Esophagus squamous epithelium (tissue), 5 donors: ENCODE measurements around the gene MAP2K5. TPM values are rescaled to one million over a fixed set of nuclear protein-coding genes. Genes with fewer than 3 reads are reported as not detected.

Source experiments
- DNase-seq: peaks from one replicate; lab custom pipeline; 2025; lab: John Stamatoyannopoulos, UW
- H3K27ac ChIP-seq, 4 donors: fragments of 200-600 bp; sonication (generic); one replicate each; pipeline ENCODE4 v1.5.1; 2016 to 2019; ENCODE audit warnings: mild to moderate bottlenecking in 1 of 4
- H3K27me3 ChIP-seq, 4 donors: fragments of 200-600 bp; sonication (generic); 1 replicate in 3 of 4; 2 replicates in 1 of 4; pipeline versions ENCODE4 v1.5.1 to v1.6.0; 2017 to 2021; ENCODE audit warnings: antibody characterized with exemption in 1 of 4
- H3K36me3 ChIP-seq, 3 donors: fragments of 200-600 bp; sonication (generic); one replicate each; pipeline ENCODE4 v1.5.1; 2016 to 2019
- H3K4me1 ChIP-seq, 3 donors: fragments of 200-600 bp; sonication (generic); one replicate each; pipeline ENCODE4 v1.5.1; 2017 to 2019
- H3K4me3 ChIP-seq, 4 donors: fragments of 200-600 bp; sonication (generic); 1 replicate in 3 of 4; 2 replicates in 1 of 4; pipeline ENCODE4 v1.5.1; 2016 to 2019; ENCODE audit warnings: mild to moderate bottlenecking in 2 of 4, moderate library complexity in 1 of 4
- H3K9me3 ChIP-seq, 3 donors: fragments of 200-600 bp; sonication (generic); one replicate each; pipeline ENCODE4 v1.5.1; 2016 to 2019
- CTCF ChIP-seq, 6 experiments: fragments of 450-650 bp in 4 of 6; fragments of 200-600 bp in 2 of 6; sonication (generic) in 2 of 6; IDR thresholded peaks; one replicate each; pipeline ENCODE4 v1.5.1; 2016 to 2019; ENCODE audit warnings: antibody characterized with exemption in 6 of 6, mild to moderate bottlenecking in 4 of 6, moderate library complexity in 4 of 6
- POLR2A ChIP-seq, 4 donors: fragments of 450-650 bp; IDR thresholded peaks; one replicate each; pipeline ENCODE4 v1.6.1; 2017; ENCODE audit warnings: antibody characterized with exemption in 4 of 4, mild to moderate bottlenecking in 4 of 4, moderate library complexity in 3 of 4
- WGBS, 2 donors: methylation state at CpG; one replicate each; pipeline ENCODE4 v1.1.5; 2018; 5-methylcytosine and 5-hydroxymethylcytosine counted together
- intact Hi-C: fragments of 100-400 bp; cut with DNase I; formaldehyde crosslinking; loops from one replicate; pipeline ENCODE4 v1.15.0; 2022
- total RNA-seq, 4 donors: library from RNA; depleted of rRNA; stranded (reverse); fragments of >200 nt; gene quantifications; one replicate each; pipeline ENCODE4 v1.1.0, GENCODE V29; 2016
- donor health status: DM: yes; HTN: yes; CAD: no.

The MAP2K5 gene
- total RNA-seq, 4 donors from 2014 or later, result 5.8 to 8.0 (median 7.0) TPM

- 82 to 88% methylated on average over 7 of the region's 7 CpGs for WGBS, 2 donors
- intact Hi-C loops, result no loop called here
- TF ChIP-seq POLR2A (IDR thresholded peaks at IDR 0.05), result no peak
- TF ChIP-seq CTCF (IDR thresholded peaks at IDR 0.05), result no peak
These were observed 228.8 kb downstream of the MAP2K5 start for GRCh38 chr15:67771189-67771800.

GRCh38 chr15:67774626-67775025 lies 232.1 kb downstream of the MAP2K5 start:
- Histone ChIP-seq H3K9me3 (no peaks in the 10 kb centered on the region), H3K36me3 (peaks cover 0 to 9% (median 0%) of the 10 kb centered on the region in 3 donors), H3K4me3 (no peak overlapping the region), H3K27me3 (no peaks in the 10 kb centered on the region), H3K27ac (no peak overlapping the region), H3K4me1 (no peaks in the 10 kb centered on the region)
- no peak for DNase-seq
- intact Hi-C loops, result no loop called here
- no peak for TF ChIP-seq POLR2A (IDR thresholded peaks at IDR 0.05)
- no peak for TF ChIP-seq CTCF (IDR thresholded peaks at IDR 0.05)
- 92 to 94% methylated on average over 3 of the region's 3 CpGs for WGBS, 2 donors

More at GRCh38 chr15:67771189-67771800, 228.8 kb downstream of the MAP2K5 start:
- Histone ChIP-seq H3K36me3 (peaks cover 0 to 15% (median 0%) of the 10 kb centered on the region in 3 donors), H3K4me1 (no peaks in the 10 kb centered on the region), H3K4me3 (no peak overlapping the region), H3K9me3 (no peaks in the 10 kb centered on the region), H3K27ac (no peak overlapping the region), H3K27me3 (no peaks in the 10 kb centered on the region)
- no peak for DNase-seq

GRCh38 chr15:67775250-67775649 lies 232.7 kb downstream of the MAP2K5 start:
- H3K4me1 ChIP-seq, result no peaks in the 10 kb centered on the region
- no peak for DNase-seq
- no peak overlapping the region for H3K4me3 ChIP-seq
- intact Hi-C loops, result no loop called here
- no peak overlapping the region for H3K27ac ChIP-seq
- H3K27me3 ChIP-seq, result no peaks in the 10 kb centered on the region
- TF ChIP-seq POLR2A (IDR thresholded peaks at IDR 0.05) (no peak), CTCF (IDR thresholded peaks at IDR 0.05) (no peak)
- 83 to 96% methylated on average over 2 of the region's 2 CpGs for whole genome bisulfite sequencing, 2 donors
- H3K36me3 ChIP-seq, result peaks cover 0 to 8% (median 0%) of the 10 kb centered on the region in 3 donors
- no peaks in the 10 kb centered on the region for H3K9me3 ChIP-seq

GRCh38 chr15:67775998-67776397 lies 233.5 kb downstream of the MAP2K5 start:
- WGBS, 2 donors, result 86 to 100% methylated on average over 2 to 3 of the region's 3 CpGs
- peaks cover 0 to 8% (median 0%) of the 10 kb centered on the region in 3 donors for H3K36me3 ChIP-seq
- DNase-seq, result no peak
- no peak overlapping the region for H3K27ac ChIP-seq
- intact Hi-C loops, result no loop called here
- no peaks in the 10 kb centered on the region for H3K27me3 ChIP-seq
- TF ChIP-seq CTCF (IDR thresholded peaks at IDR 0.05) (no peak), POLR2A (IDR thresholded peaks at IDR 0.05) (no peak)
- no peak overlapping the region for H3K4me3 ChIP-seq
- H3K9me3 ChIP-seq, result no peaks in the 10 kb centered on the region
- H3K4me1 ChIP-seq, result no peaks in the 10 kb centered on the region

- peaks cover 0 to 8% (median 0%) of the 10 kb centered on the region in 3 donors for H3K36me3 ChIP-seq
- no peak overlapping the region for H3K27ac ChIP-seq
- no peaks in the 10 kb centered on the region for H3K4me1 ChIP-seq
- no peak overlapping the region for H3K4me3 ChIP-seq
- TF ChIP-seq POLR2A (IDR thresholded peaks at IDR 0.05), result no peak
- no peak for DNase-seq
- intact Hi-C loops, result no loop called here
- H3K27me3 ChIP-seq, result no peaks in the 10 kb centered on the region
- WGBS, 2 donors, result 75 to 77% methylated on average over 3 of the region's 3 CpGs
- no peaks in the 10 kb centered on the region for H3K9me3 ChIP-seq
These were observed 234.1 kb downstream of the MAP2K5 start for GRCh38 chr15:67776600-67776999.
